ENCODE results near the gene HIC1.
A peak's percentile ranks its signal among the peaks of the same experiment; 100 is the strongest.

Gene HIC1

DNA sequence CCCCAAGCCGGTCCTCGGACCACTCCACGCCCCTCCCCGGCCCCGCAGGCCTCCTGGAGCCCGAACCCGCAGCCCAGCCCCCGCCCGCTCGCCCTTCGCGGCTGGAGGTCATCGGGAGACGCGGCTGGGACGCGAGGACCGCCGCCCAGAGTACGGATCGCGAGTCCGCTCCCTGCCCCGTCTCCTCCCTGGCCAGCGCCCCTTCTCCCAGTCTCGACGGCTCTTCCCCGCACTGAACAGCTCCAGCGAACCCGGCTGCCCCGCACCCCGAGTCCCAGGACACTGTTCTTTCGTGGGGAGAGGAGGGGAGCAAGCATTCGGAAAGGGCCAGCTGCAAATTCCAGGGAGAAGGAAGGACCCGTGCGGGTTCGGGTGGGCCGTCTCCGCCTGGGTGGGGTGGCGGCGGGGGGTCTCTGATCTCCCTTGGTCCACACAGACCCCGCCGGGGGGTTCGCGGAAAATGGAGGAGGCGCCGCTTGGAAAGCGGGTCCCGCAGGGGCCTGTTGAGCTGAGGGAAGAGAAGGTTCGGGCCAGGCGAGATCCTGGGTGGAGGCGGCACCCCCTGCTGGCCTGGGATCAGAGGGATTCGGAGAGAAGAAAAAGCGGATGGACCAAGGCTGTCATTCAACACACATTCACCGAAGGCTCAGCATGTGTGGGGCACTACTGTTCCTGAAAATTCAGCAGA lies 29.1 kb upstream of the HIC1 start:
- in situ Hi-C loops (cut with HindIII; ENCODE audit: low sequenced_read_pairs): no loop called here
- TF ChIP-seq, protein P1, sequence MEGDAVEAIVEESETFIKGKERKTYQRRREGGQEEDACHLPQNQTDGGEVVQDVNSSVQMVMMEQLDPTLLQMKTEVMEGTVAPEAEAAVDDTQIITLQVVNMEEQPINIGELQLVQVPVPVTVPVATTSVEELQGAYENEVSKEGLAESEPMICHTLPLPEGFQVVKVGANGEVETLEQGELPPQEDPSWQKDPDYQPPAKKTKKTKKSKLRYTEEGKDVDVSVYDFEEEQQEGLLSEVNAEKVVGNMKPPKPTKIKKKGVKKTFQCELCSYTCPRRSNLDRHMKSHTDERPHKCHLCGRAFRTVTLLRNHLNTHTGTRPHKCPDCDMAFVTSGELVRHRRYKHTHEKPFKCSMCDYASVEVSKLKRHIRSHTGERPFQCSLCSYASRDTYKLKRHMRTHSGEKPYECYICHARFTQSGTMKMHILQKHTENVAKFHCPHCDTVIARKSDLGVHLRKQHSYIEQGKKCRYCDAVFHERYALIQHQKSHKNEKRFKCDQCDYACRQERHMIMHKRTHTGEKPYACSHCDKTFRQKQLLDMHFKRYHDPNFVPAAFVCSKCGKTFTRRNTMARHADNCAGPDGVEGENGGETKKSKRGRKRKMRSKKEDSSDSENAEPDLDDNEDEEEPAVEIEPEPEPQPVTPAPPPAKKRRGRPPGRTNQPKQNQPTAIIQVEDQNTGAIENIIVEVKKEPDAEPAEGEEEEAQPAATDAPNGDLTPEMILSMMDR (IDR thresholded peaks at IDR 0.05; ENCODE audit: low read depth, low read length, missing control alignments): peak; percentile 56
- DNase-seq (ENCODE audit: low read depth): no peak
- H3K4me3 ChIP-seq (ENCODE audit: low read depth, low read length): peak overlapping the region; percentile 34

DNA sequence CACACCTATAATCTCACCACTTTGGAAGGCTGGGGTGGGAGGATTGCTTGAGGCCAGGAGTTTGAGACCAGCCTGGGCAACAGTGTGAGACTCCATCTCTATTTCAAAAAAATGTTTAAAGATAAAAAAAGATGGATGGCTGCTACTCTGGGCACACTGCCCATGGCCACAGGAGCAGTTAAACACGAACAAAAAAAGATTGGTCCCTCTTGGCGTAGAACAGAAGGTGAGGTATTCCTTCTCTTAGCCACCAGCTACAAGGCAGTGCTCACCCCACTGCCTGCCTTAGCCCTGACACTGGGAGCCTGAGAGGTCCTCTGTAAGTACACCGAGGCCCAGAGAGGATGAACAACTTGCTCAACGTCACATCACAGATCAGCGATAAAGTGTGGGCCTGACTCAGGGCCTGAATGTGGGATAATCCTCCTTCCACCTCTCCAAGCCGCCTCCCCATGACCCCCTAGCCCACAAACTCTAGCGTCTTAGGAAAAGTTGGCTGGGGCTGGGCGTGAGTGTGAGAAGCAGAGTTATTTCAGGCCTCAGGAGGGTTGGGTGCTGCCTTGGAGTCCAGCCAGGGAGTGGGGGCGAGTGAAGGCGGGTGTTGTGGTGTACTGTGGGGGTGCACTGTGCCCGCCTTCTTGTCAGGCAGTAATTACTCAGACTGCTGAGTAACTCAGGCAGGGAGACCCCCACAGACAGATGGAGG lies 27.2 kb upstream of the HIC1 start:
- H3K4me3 ChIP-seq (ENCODE audit: low read depth, low read length): no peak overlapping the region
- in situ Hi-C loops (cut with HindIII; ENCODE audit: low sequenced_read_pairs): no loop called here
- DNase-seq (ENCODE audit: low read depth): no peak
- TF ChIP-seq, protein P1 (IDR thresholded peaks at IDR 0.05; ENCODE audit: low read depth, low read length, missing control alignments): no peak

DNA sequence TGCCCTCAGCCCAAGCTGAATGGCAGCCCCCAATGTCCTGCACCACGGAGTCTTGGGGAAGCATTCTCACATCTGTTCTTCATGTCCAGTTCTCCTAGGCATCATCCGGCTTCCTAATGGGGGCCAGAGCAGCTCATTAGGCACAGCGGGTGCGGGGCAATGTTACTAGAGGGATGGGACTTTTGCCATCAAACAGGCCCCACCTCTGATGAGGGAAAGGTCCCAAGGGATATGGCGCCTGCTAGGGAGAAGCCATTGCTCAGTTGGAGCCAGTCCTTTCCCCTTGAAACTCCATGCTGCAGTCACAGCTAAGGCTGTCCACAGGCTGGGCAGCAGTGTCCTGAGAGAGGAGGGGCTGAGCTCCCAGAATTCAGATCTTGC lies 26.7 kb upstream of the HIC1 start:
- DNase-seq (ENCODE audit: low read depth): no peak
- in situ Hi-C loops (cut with HindIII; ENCODE audit: low sequenced_read_pairs): no loop called here
- TF ChIP-seq, protein P1 (IDR thresholded peaks at IDR 0.05; ENCODE audit: low read depth, low read length, missing control alignments): no peak
- H3K4me3 ChIP-seq (ENCODE audit: low read depth, low read length): no peak overlapping the region

DNA sequence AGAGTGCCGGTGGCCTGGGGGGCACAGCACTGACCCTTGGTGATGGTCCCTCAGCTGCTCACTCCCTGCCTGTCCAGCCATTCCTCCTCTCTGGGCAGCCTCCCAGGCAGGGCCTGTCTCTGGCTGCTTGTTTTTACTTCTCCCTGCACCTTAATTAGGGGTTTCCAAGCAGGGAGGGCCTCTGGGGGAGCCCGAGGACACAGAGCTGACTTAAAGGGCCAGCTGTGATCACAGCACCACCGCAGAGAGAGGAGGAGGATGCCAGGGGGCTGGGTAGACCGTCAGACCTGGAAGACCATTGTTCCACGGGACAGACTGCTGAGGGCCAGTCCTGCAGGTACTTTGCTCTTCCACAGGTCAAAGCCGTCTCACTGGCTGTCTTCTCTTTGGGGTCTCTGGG lies 26.2 kb upstream of the HIC1 start:
- H3K4me3 ChIP-seq (ENCODE audit: low read depth, low read length): no peak overlapping the region
- no peak for DNase-seq (ENCODE audit: low read depth)
- TF ChIP-seq, protein P1 (IDR thresholded peaks at IDR 0.05; ENCODE audit: low read depth, low read length, missing control alignments): no peak
- in situ Hi-C loops (cut with HindIII; ENCODE audit: low sequenced_read_pairs): no loop called here

DNA sequence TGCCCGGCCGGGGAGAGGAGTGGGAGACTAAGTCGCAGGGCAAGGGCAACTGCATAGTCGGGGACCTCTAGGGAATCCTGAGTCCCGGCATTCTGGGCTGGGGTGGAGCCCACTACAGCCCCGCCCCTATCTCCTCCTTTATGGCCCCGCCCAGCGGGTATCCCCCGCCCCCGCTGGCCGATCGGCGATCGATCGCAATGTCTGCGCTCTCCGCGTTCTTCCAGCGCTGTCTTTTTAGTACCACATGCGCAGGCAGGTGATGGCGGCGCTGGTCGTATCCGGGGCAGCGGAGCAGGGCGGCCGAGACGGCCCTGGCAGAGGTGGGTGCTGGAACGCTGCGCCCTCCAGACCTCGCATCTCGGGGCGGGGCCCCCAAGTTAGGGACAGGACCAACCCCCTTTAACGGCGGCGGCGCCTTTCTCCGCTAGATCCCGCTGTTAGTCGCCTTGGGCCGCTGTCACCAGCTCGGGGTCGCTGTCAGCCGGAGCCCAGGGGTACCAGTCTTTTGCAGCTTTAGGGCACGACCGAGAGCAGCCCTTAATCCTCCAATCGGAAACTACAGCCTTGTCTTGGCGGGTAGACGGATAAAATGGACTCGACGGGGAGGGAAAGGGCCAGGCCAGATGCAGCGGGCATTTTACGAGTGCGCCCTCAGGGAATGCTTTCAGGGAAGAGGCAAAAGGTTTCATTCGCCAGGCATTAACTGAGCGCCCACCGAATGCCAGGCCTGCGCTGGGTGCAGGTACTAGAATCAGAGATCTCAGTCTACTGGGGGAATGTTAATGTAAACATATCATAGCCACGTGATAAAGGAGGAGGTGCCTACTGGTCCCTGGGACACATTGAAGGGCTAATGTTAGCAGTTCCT lies 24.8 kb upstream of the HIC1 start, which contains the start of gene DPH1:
TSS of gene DPH1 (plus strand) at position 243 of the 868 bp plus-strand sequence. CDS start at position 260, 17 bp downstream.
- TF ChIP-seq, protein P1 (IDR thresholded peaks at IDR 0.05; ENCODE audit: low read depth, low read length, missing control alignments): no peak
- peak within 1 kb of the TSS; percentile 100 for H3K4me3 ChIP-seq (ENCODE audit: low read depth, low read length)
- in situ Hi-C loops (cut with HindIII; ENCODE audit: low sequenced_read_pairs): loop anchor here (5.0 kb wide), 2 partner anchors 113 to 168 kb away; no protein-coding TSS in a partner anchor
- DNase-seq (ENCODE audit: low read depth): no peak

DNA sequence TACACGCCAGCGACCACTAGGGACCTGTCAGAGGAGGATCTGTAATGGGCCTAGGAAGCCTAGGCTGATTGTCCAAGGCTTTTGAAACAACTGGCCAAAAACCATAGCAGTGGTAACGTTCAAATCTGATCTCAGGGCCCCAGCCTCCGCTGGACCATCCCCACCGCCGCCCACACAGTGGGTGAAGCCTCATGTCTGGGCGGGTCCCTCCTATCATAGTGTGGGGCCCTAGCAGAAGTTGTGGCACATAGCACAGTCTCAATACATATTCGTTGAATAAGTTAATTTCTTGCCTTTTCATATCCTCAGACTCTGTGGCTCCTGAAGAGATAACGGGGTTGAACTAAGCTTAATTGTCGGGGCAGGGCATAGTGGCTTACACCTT lies 24.1 kb upstream of the HIC1 start:
- in situ Hi-C loops (cut with HindIII; ENCODE audit: low sequenced_read_pairs): loop anchor here (5.0 kb wide), 2 partner anchors 113 to 168 kb away; no protein-coding TSS in a partner anchor
- TF ChIP-seq, protein P1 (IDR thresholded peaks at IDR 0.05; ENCODE audit: low read depth, low read length, missing control alignments): peak; percentile 77
- peak overlapping the region; percentile 100 for H3K4me3 ChIP-seq (ENCODE audit: low read depth, low read length)
- no peak for DNase-seq (ENCODE audit: low read depth)
